ENCODE measurements around the gene CT47C1.

GRCh38 chrX:119030990-119031389, 41.8 kb upstream of the CT47C1 start:
- TF ChIP-seq POLR2A (IDR thresholded peaks at IDR 0.05) (no peak), EP300 (IDR thresholded peaks at IDR 0.05) (no peak), CTCF (IDR thresholded peaks at IDR 0.05) (no peak), POLR2AphosphoS5 (IDR thresholded peaks at IDR 0.05) (no peak)

Data from gastroesophageal sphincter (tissue), 3 donors.